Stimulated activated CD8-positive, alpha-beta memory T cell treated with anti-CD3 and anti-CD28 coated beads, Interleukin-7, amount 100 ng/mL, for 48 hours (primary cell): Measurements from ENCODE around the gene SLC12A5.

Experiments used
- DNase-seq, 2 donors: peaks; one replicate each; pipeline ENCODE4 v3.0.0-alpha.2; 2020; ENCODE audit warnings: low read depth in 1 of 2; ENCODE audit errors: extremely low read depth in 1 of 2

The SLC12A5 gene

DNA sequence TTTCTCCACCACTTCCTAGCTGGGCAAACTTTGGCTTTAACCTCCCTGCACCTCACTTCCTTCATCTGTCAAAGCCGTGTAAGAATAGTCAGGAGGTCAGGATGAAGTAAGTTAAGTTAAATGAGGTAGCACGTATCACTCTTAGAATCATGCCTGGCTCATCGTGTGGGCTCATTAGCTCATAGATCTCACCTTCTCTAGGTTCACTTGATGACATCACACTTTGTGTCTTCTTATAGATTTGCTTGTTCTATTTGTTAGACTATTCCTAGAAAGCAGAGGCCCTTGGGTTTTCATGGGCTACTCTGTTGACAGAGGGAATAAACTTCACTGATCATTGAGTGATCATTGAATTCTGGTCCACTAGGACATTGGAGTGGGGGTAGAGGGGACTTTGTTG is 72.9 kb downstream of the SLC12A5 start:
- DNase-seq: no peak

DNA sequence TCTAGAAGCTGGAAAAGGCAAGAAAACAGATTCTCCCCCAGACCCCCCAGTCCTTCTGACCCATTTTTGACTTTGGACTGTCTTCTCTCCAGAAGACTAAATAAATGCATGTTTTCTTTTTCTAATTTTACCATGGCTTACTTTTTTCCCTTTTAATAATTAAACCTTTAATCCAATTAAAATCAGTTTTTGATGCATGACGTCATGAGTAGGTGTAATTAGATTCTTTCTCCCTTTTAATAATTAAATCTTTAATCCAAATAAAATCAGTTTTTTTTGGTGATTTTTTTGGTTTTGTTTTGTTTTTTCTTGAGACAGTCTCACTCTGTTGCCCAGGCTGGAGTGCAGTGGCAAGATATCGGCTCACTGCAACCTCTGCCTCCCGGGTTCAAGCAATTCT is 73.9 kb downstream of the SLC12A5 start:
- DNase-seq: no peak

DNA sequence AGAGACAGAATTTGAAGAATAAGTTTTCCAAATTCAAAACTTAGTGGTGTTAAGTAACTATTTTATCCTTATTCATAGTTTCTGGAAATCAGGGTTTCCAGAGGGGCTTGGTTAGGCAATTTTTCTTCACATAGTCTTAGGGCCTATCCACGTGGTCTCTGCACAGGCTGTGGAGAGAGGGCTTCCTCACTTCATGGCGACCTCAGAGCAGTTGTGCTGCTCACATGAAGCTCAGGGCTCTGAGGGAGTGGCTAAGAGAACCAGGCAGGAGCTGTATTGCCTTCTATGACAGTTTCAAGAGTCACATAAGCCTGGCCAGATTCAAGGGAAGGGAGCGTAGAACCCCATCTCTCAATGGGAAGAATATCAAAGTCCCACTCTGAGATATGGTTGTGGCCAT is 75.2 kb downstream of the SLC12A5 start:
- DNase-seq: no peak

DNA sequence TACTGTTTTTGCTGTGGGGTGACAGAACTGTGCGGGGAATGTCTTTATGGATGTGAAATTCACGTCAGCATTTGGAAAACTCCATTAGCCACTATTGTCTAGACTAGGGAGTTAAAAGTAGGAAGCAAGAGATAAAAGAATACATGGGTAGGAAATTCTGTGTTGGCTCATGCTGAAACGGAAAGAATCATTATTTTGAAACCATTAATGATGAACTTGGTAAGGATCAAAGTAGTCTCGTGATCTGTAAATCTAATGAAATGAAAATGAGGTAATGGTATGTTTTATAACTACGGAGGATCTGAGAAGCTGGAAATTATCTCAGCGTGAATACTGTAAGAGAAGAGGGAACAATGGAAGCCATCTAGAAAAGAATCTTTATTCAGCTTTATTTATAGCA is 78.0 kb downstream of the SLC12A5 start:
- no peak for DNase-seq

DNA sequence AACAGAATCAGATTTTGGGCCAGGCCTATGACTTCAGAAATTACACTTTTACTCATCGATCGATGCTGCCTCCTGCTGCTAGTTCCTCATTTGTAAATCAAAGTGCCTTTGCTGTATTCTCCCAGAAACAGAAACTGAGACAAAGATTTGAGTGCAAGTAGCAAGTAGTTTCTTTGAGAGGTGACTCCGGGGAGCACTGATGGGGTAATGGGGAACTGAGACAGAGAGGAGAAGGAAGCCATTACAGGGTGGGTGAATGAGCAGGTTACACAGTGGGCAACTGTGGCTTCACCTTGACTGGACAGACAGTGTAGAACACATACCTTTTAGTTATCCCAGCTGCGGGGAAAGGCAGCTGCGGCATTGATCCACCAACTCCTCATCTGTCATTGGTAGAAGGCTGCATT is 79.4 kb downstream of the SLC12A5 start:
- no peak for DNase-seq

DNA sequence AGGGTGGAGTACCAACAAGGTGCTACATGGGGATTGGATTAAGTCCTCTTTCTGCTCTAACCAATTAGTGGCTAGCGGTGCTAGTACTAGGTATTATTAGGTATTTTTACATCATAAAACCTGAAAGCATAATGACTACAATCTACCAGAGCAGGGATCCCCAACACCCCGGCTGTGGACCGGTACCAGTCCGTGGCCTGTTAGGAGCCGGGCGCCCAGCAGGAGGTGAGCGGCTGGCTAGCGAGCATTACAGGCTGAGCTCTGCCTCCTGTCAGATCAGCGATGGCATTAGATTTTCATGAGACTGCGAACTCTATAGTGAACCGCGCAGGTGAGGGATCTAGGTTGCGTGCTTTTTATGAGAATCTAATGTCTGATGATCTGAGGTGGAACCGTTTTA is 80.0 kb downstream of the SLC12A5 start:
- no peak for DNase-seq
